GM12892 (cell line): Measurements from ENCODE around the gene RAB25.

Experiments used
- POLR2A ChIP-seq: IDR thresholded peaks from 2 replicates; pipeline ENCODE4 v1.6.1; 2011; ENCODE audit warnings: low read depth, low read length, control low read depth
- POLR2AphosphoS5 ChIP-seq: IDR thresholded peaks from 2 replicates; pipeline ENCODE4 v1.6.1; 2011; ENCODE audit warnings: low read depth, low read length, control low read depth

DNA sequence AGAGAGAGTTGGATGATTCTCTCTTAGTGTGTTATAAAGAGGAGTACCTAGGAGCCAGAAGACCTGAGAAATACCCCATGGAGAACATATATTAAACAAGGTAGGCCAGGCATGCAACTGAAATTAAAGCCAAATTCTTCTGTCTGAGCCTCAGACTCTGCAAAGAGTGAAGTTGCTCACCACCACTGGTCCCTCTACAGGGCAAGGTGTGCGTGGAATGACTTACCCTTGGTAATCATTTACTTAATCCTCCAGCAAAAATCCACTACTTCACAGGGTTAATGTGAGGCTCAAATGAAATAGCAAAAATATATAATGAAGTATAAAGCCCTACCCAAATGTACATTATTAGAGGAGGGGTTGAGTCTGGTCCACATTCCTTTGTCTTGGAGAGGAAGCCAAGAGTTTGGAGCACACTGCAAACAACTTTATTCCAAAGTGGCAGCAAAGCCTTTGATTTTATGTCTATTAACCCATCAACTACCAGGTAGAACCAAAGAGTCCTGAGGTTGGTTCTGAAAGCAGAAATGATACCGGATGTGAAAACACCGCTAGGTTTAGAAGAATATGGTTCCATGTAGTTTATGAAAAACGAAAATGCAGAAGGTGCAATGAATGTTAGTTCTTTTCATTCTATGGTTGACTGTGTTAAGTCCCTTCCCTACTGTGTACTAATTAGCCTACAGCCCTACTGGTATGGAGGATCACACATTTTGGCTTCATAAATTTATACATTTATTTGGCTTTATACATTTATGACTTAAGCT, 48.7 kb upstream of the RAB25 start:
- TF ChIP-seq POLR2A (no peak), POLR2AphosphoS5 (no peak)
